H1 (cell line): ENCODE measurements around the gene WDR93. TPM values are rescaled to one million over a fixed set of nuclear protein-coding genes. Genes with fewer than 3 reads are reported as not detected.

Experiments
- CTCF ChIA-PET: fragments of 300-600 bp; sonication (Branson Sonifier 250); formaldehyde crosslinking; loops from one replicate; lab custom pipeline; 2021; ENCODE audit not compliant: partially characterized antibody; lab: Charles Lee
- POLR2A ChIA-PET: fragments of 300-600 bp; sonication (Branson Sonifier 250); formaldehyde crosslinking; loops from one replicate; lab custom pipeline; 2021; ENCODE audit warnings: inconsistent platforms; ENCODE audit not compliant: partially characterized antibody; lab: Charles Lee
- DNase-seq, 2 experiments: peaks; one replicate each; pipeline versions ENCODE4 v3.0.0 to v3.0.0-alpha.2; 2010 to 2022; ENCODE audit warnings: low spot score in 2 of 2, low read depth in 1 of 2, mixed read lengths in 1 of 2
- FAIRE-seq: peaks from 2 replicates; lab custom pipeline; 2011; peaks lifted over from hg19 to GRCh38; lab: Jason Lieb, UNC
- H2AFZ ChIP-seq: 2 replicates; pipeline ENCODE4 v1.8.1; 2012; ENCODE audit warnings: low read length, inconsistent platforms
- H2AK5ac ChIP-seq: 2 replicates; pipeline ENCODE4 v1.6.1; 2013; ENCODE audit warnings: low read depth, low read length
- H2BK120ac ChIP-seq: replicated peaks from 2 replicates; pipeline ENCODE3; 2013; ENCODE audit warnings: low read depth, low read length, inconsistent platforms
- H2BK12ac ChIP-seq: 2 replicates; pipeline ENCODE4 v1.6.1; 2013; ENCODE audit warnings: low read depth, low read length
- H2BK15ac ChIP-seq: 2 replicates; pipeline ENCODE4 v1.6.1; 2013; ENCODE audit warnings: low read length
- H2BK20ac ChIP-seq: 2 replicates; pipeline ENCODE4 v1.6.1; 2013; ENCODE audit warnings: low read length
- H2BK5ac ChIP-seq: 2 replicates; pipeline ENCODE4 v1.6.1; 2013; ENCODE audit warnings: low read depth, low read length
- H3K14ac ChIP-seq: 2 replicates; pipeline ENCODE4 v1.6.1; 2013; ENCODE audit warnings: inconsistent platforms; ENCODE audit not compliant: insufficient read length
- H3K18ac ChIP-seq: 2 replicates; pipeline ENCODE4 v1.6.1; 2013; ENCODE audit warnings: low read length; ENCODE audit errors: extremely low read depth
- H3K23ac ChIP-seq: 2 replicates; pipeline ENCODE4 v1.6.1; 2013; ENCODE audit warnings: inconsistent platforms; ENCODE audit not compliant: insufficient read length
- H3K23me2 ChIP-seq: 2 replicates; pipeline ENCODE4 v1.6.1; 2013; ENCODE audit warnings: low read depth, low read length
- H3K27ac ChIP-seq: 2 replicates; pipeline ENCODE4 v1.6.1; 2011; ENCODE audit warnings: low read depth, low read length, inconsistent platforms
- H3K27me3 ChIP-seq, 4 experiments: replicated peaks in 1 of 4; 1 replicate in 1 of 4; 2 replicates in 3 of 4; pipeline versions ENCODE4 v1.6.1 to v1.8.1; 2011 to 2013; ENCODE audit warnings: low read length in 3 of 4, mild to moderate bottlenecking in 3 of 4, inconsistent platforms in 2 of 4, mixed read lengths in 2 of 4, moderate library complexity in 1 of 4; ENCODE audit not compliant: control insufficient read depth in 3 of 4, insufficient read depth in 3 of 4; ENCODE audit errors: extremely low read depth in 1 of 4
- H3K36me3 ChIP-seq, 4 experiments: 2 replicates each; pipeline versions ENCODE4 v1.6.1 to v1.8.1; 2011 to 2013; ENCODE audit warnings: mild to moderate bottlenecking in 4 of 4, low read length in 3 of 4, moderate library complexity in 2 of 4, control low read depth in 1 of 4, inconsistent platforms in 1 of 4; ENCODE audit not compliant: insufficient read depth in 4 of 4, control insufficient read depth in 2 of 4
- H3K4ac ChIP-seq: replicated peaks from 2 replicates; pipeline ENCODE3; 2013; ENCODE audit warnings: low read length, low read depth, mixed read lengths, inconsistent platforms; ENCODE audit not compliant: insufficient read length
- H3K4me1 ChIP-seq, 4 experiments: replicated peaks in 1 of 4; 1 replicate in 1 of 4; 2 replicates in 3 of 4; pipeline versions ENCODE4 v1.6.1 to v1.8.1; 2011 to 2013; ENCODE audit warnings: low read length in 3 of 4, inconsistent platforms in 2 of 4, mixed read lengths in 1 of 4; ENCODE audit not compliant: insufficient read depth in 4 of 4, control insufficient read depth in 3 of 4
- H3K4me2 ChIP-seq, 2 experiments: 2 replicates each; pipeline versions ENCODE4 v1.6.1 to v1.8.1; 2011 to 2013; ENCODE audit warnings: low read depth in 2 of 2, low read length in 2 of 2, control low read depth in 1 of 2, inconsistent platforms in 1 of 2, mild to moderate bottlenecking in 1 of 2; ENCODE audit not compliant: insufficient read depth in 1 of 2
- H3K4me3 ChIP-seq, 4 experiments: fragments of 200-600, 300-600 bp in 1 of 4; sonication (generic), shearing (Covaris generic), sonication (Bioruptor Twin) in 1 of 4; 2 replicates each; pipeline versions ENCODE4 v1.5.1 to v1.8.1; 2011 to 2016; ENCODE audit warnings: low read length in 4 of 4, low read depth in 3 of 4, control low read depth in 2 of 4, inconsistent platforms in 2 of 4, mild to moderate bottlenecking in 2 of 4, mixed read lengths in 1 of 4, moderate library complexity in 1 of 4; ENCODE audit not compliant: insufficient read depth in 2 of 4; ENCODE audit errors: extremely low read depth in 1 of 4
- H3K56ac ChIP-seq: replicated peaks from 2 replicates; pipeline ENCODE3; 2013; ENCODE audit warnings: low read depth, mild to moderate bottlenecking, mixed read lengths, low read length, inconsistent platforms; ENCODE audit not compliant: insufficient read length
- H3K79me1 ChIP-seq: 2 replicates; pipeline ENCODE4 v1.6.1; 2013; ENCODE audit warnings: low read depth, low read length, control low read depth
- H3K79me2 ChIP-seq, 2 experiments: 2 replicates each; pipeline versions ENCODE4 v1.6.1 to v1.8.1; 2012 to 2013; ENCODE audit warnings: low read length in 2 of 2, mild to moderate bottlenecking in 2 of 2, inconsistent platforms in 1 of 2; ENCODE audit not compliant: insufficient read depth in 2 of 2, control insufficient read depth in 1 of 2
- H3K9ac ChIP-seq, 4 experiments: replicated peaks in 1 of 4; 1 replicate in 1 of 4; 2 replicates in 3 of 4; pipeline versions ENCODE4 v1.6.1 to v1.8.1; 2011 to 2013; ENCODE audit warnings: low read depth in 3 of 4, low read length in 3 of 4, control low read depth in 2 of 4, mild to moderate bottlenecking in 2 of 4, moderate library complexity in 2 of 4, inconsistent platforms in 1 of 4; ENCODE audit errors: extremely low read depth in 1 of 4
- H3K9me3 ChIP-seq, 2 experiments: 2 replicates each; pipeline versions ENCODE4 v1.6.1 to v1.8.1; 2012 to 2013; ENCODE audit warnings: mild to moderate bottlenecking in 2 of 2, moderate library complexity in 2 of 2, control low read depth in 1 of 2, inconsistent platforms in 1 of 2, low read depth in 1 of 2, low read length in 1 of 2, mixed read lengths in 1 of 2; ENCODE audit not compliant: insufficient read depth in 2 of 2
- H4K20me1 ChIP-seq, 2 experiments: replicated peaks in 1 of 2; 2 replicates each; pipeline versions ENCODE3 to v1.8.1; 2011 to 2013; ENCODE audit warnings: inconsistent platforms in 2 of 2, low read length in 2 of 2, mild to moderate bottlenecking in 1 of 2; ENCODE audit not compliant: insufficient read depth in 2 of 2, control insufficient read depth in 1 of 2
- H4K5ac ChIP-seq: 2 replicates; pipeline ENCODE4 v1.6.1; 2013; ENCODE audit warnings: low read length, low read depth, mixed read lengths, inconsistent platforms; ENCODE audit not compliant: insufficient read length
- H4K8ac ChIP-seq: 2 replicates; pipeline ENCODE4 v1.8.0; 2013; ENCODE audit warnings: mild to moderate bottlenecking, moderate library complexity, low read length, inconsistent platforms; ENCODE audit not compliant: insufficient read depth; ENCODE audit errors: extremely low read depth
- H4K91ac ChIP-seq: replicated peaks from 2 replicates; pipeline ENCODE3; 2013; ENCODE audit warnings: low read length, mixed read lengths, inconsistent platforms; ENCODE audit not compliant: insufficient read length
- ASH2L ChIP-seq: fragments of 200-600, 300-600 bp; sonication (generic); IDR thresholded peaks from one replicate; pipeline ENCODE4 v1.7.1; 2017; ENCODE audit warnings: low read length
- CHD2 ChIP-seq: IDR thresholded peaks from 2 replicates; pipeline ENCODE4 v1.6.1; 2012; ENCODE audit warnings: low read length, improper control_type of control experiment
- E2F6 ChIP-seq: IDR thresholded peaks from 2 replicates; pipeline ENCODE4 v1.6.1; 2012; ENCODE audit warnings: inconsistent platforms
- EZH2 ChIP-seq: fragments of 200-600 bp; sonication (generic); IDR thresholded peaks from 2 replicates; pipeline ENCODE4 v1.7.1; 2012; ENCODE audit warnings: low read depth, mild to moderate bottlenecking, moderate library complexity, low read length, inconsistent platforms; ENCODE audit not compliant: severe bottlenecking
- FOSL1 ChIP-seq: IDR thresholded peaks from 2 replicates; pipeline ENCODE4 v1.6.1; 2011; ENCODE audit warnings: mild to moderate bottlenecking, low read depth, low read length, moderate library complexity; ENCODE audit not compliant: insufficient read depth
- SAP30 ChIP-seq: fragments of 300-600 bp; sonication (generic); IDR thresholded peaks from 2 replicates; pipeline ENCODE4 v1.7.1; 2012; ENCODE audit warnings: low read length, moderate library complexity, mild to moderate bottlenecking, inconsistent platforms; ENCODE audit not compliant: insufficient read depth, insufficient replicate concordance
- USF2 ChIP-seq: IDR thresholded peaks from 2 replicates; pipeline ENCODE4 v1.6.1; 2011; ENCODE audit warnings: low read length, improper control_type of control experiment
- WGBS, 2 experiments: shearing (Covaris generic) in 1 of 2; methylation state at CpG; one replicate each; pipeline versions ENCODE4 v1.1.6 to v1.1.7; 2013 to 2015; ENCODE audit warnings: low lambda C conversion rate in 2 of 2, mixed read lengths in 2 of 2, inconsistent platforms in 1 of 2, low coverage in 1 of 2, missing lambda C conversion rate in 1 of 2; ENCODE audit not compliant: insufficient replicate concordance in 2 of 2, insufficient coverage in 1 of 2, insufficient read length in 1 of 2; ENCODE audit errors: extremely low coverage in 1 of 2, missing lambda C conversion rate in 1 of 2; 5-methylcytosine and 5-hydroxymethylcytosine counted together
- polyA plus RNA-seq, 7 experiments: library from polyadenylated mRNA; depleted of rRNA in 3 of 7; stranded (reverse) in 5 of 7; unstranded in 2 of 7; fragments of >200 nt in 5 of 7; fragments of 200-250 nt in 2 of 7; gene quantifications; 1 replicate in 5 of 7; 2 replicates in 1 of 7; 4 replicates in 1 of 7; pipeline versions ENCODE4 v1.2.1 to v1.2.3, GENCODE V29; 2011 to 2013; ENCODE audit warnings: missing spikeins in 2 of 7, mixed read lengths in 2 of 7
- total RNA-seq: library from RNA; stranded (reverse); fragmentation: NEBNext Ultra II Directional; extraction: Animal tissue kit (Norgen Biotek cat#: 25700); gene quantifications from 2 replicates; pipeline ENCODE4 v1.2.1, GENCODE V29; 2021
- TF ChIP-seq, protein P1 (sequence below), 3 experiments: IDR thresholded peaks; 1 replicate in 2 of 3; 2 replicates in 1 of 3; pipeline versions ENCODE4 v1.5.1 to v1.6.1; 2011; ENCODE audit warnings: low read length in 3 of 3, mild to moderate bottlenecking in 3 of 3, inconsistent platforms in 2 of 3, low read depth in 1 of 3, moderate library complexity in 1 of 3; ENCODE audit not compliant: insufficient read depth in 1 of 3; ENCODE audit errors: control extremely low read depth in 1 of 3

The WDR93 gene
- total and polyA plus RNA-seq, 2 of the 8 experiments (the other 6 are each of a cell fraction or from before 2014, with no cell fraction given) = 0.03 TPM; not detected in 1

- no peak overlapping the region for H4K8ac ChIP-seq
- H3K9me3 ChIP-seq = peaks cover 0 to 3% of the 10 kb centered on the region in 2 experiments; a peak in 2 of 4 replicates
- H3K56ac ChIP-seq = no peak overlapping the region
- no peaks in the 10 kb centered on the region for H4K20me1 ChIP-seq
- H4K5ac ChIP-seq = no peak overlapping the region
- H2BK120ac ChIP-seq = no peak overlapping the region
- no peak overlapping the region for H3K9ac ChIP-seq
- no peak overlapping the region for H2BK5ac ChIP-seq
- H3K4me2 ChIP-seq = no peak overlapping the region
- DNase-seq (no peak), FAIRE-seq (no peak)
- H3K4me1 ChIP-seq = peaks cover 6 to 14% (median 10%) of the 10 kb centered on the region in 4 experiments
- H3K27ac ChIP-seq = no peak overlapping the region
- 96% methylated on average over 7 of the region's 7 CpGs; no CpG with 5 or more reads in 1 of the 2 experiments for WGBS, 2 experiments
- no peak overlapping the region for H2BK12ac ChIP-seq
- H3K79me2 ChIP-seq = no peaks in the 10 kb centered on the region
- no peak overlapping the region for H3K4ac ChIP-seq
- H3K79me1 ChIP-seq = no peaks in the 10 kb centered on the region
- no peak overlapping the region for H3K23ac ChIP-seq
- TF ChIP-seq E2F6 = no peak
- no peak for TF ChIP-seq CHD2
- no peak for TF ChIP-seq FOSL1
- no peak for TF ChIP-seq ASH2L
- TF ChIP-seq SAP30 = no peak
- no peak for TF ChIP-seq EZH2
- TF ChIP-seq, protein P1, sequence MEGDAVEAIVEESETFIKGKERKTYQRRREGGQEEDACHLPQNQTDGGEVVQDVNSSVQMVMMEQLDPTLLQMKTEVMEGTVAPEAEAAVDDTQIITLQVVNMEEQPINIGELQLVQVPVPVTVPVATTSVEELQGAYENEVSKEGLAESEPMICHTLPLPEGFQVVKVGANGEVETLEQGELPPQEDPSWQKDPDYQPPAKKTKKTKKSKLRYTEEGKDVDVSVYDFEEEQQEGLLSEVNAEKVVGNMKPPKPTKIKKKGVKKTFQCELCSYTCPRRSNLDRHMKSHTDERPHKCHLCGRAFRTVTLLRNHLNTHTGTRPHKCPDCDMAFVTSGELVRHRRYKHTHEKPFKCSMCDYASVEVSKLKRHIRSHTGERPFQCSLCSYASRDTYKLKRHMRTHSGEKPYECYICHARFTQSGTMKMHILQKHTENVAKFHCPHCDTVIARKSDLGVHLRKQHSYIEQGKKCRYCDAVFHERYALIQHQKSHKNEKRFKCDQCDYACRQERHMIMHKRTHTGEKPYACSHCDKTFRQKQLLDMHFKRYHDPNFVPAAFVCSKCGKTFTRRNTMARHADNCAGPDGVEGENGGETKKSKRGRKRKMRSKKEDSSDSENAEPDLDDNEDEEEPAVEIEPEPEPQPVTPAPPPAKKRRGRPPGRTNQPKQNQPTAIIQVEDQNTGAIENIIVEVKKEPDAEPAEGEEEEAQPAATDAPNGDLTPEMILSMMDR (IDR thresholded peaks at IDR 0.05; ENCODE audit: control extremely low read depth in 1 of 3, insufficient read depth in 1 of 3, low read depth in 1 of 3, low read length in 3 of 3) = no peak
- TF ChIP-seq USF2 = no peak
- H3K4me3 ChIP-seq = no peak overlapping the region
- no peaks in the 10 kb centered on the region for H3K36me3 ChIP-seq
- ChIA-PET POLR2A (no interaction called here), CTCF (interaction anchor here (0.8 to 2.8 kb wide), 6 partner anchors 11 to 90 kb away, joined by 3 to 23 read pairs (median 7); no protein-coding TSS in a partner anchor)
- H2AK5ac ChIP-seq = no peak overlapping the region
- no peak overlapping the region for H2BK15ac ChIP-seq
- H3K23me2 ChIP-seq = no peaks in the 10 kb centered on the region
- H2AFZ ChIP-seq = no peak overlapping the region
- H2BK20ac ChIP-seq = no peak overlapping the region
- H3K14ac ChIP-seq = no peak overlapping the region
- no peak overlapping the region for H4K91ac ChIP-seq
- H3K27me3 ChIP-seq = no peaks in the 10 kb centered on the region; a peak in 2 of 7 replicates
- H3K18ac ChIP-seq = no peak overlapping the region
Measured at GRCh38 chr15:89784686-89784960, 94.0 kb downstream of the WDR93 start.
